HepG2 (cell line): Measurements from ENCODE around the gene KRTAP10-10. TPM values are rescaled to one million over a fixed set of nuclear protein-coding genes. Genes with fewer than 3 reads are reported as not detected.

Experiments
- ATAC-seq: fragments of 200-7000 bp; cut with Tn5 transposase; 3 replicates; pipeline ENCODE4 v1.9.1; 2020; ENCODE audit warnings: mild to moderate bottlenecking, moderate library complexity
- BruUV-seq: library from RNA; stranded (reverse); fragments of 400-500 nt; replicated peaks from 2 replicates; lab custom pipeline; 2021; lab: Mats Ljungman, UMichigan
- CTCF ChIA-PET: fragments of 300-600 bp; formaldehyde crosslinking; extraction: SDS; loops from one replicate; lab custom pipeline; 2021; ENCODE audit warnings: low total read pairs, inconsistent platforms, low intra/inter-chr PET ratio; lab: Yijun Ruan, JAX
- POLR2A ChIA-PET: fragments of 350-600 bp; sonication (Branson Sonifier 250); formaldehyde crosslinking; loops from one replicate; lab custom pipeline; 2020; ENCODE audit warnings: antibody characterized with exemption, inconsistent platforms; lab: Yijun Ruan, JAX
- DNase-seq: peaks from one replicate; pipeline ENCODE4 v3.0.0-alpha.2; 2015; ENCODE audit warnings: low spot score
- FAIRE-seq: peaks from 3 replicates; lab custom pipeline; 2011; peaks lifted over from hg19 to GRCh38; lab: Jason Lieb, UNC
- H2AFZ ChIP-seq: one replicate; pipeline ENCODE4 v1.6.1; 2011; ENCODE audit warnings: low read length, inconsistent platforms
- H3K27ac ChIP-seq: fragments of 300-600 bp; 3 replicates; pipeline ENCODE4 v1.8.0; 2011; ENCODE audit warnings: mixed run types, mild to moderate bottlenecking, mixed read lengths, low read length, inconsistent platforms; ENCODE audit not compliant: insufficient read depth; ENCODE audit errors: extremely low read length
- H3K27me3 ChIP-seq, 2 experiments: fragments of 200-600 bp in 1 of 2; 2 replicates in 1 of 2; 3 replicates in 1 of 2; pipeline versions ENCODE4 v1.6.0 to v1.8.0; 2011; ENCODE audit warnings: low read length in 2 of 2, mild to moderate bottlenecking in 2 of 2, moderate library complexity in 2 of 2, inconsistent platforms in 1 of 2; ENCODE audit not compliant: insufficient read depth in 2 of 2, control insufficient read depth in 1 of 2
- H3K36me3 ChIP-seq, 2 experiments: fragments of 200-600 bp in 1 of 2; replicated peaks in 1 of 2; 2 replicates in 1 of 2; 3 replicates in 1 of 2; pipeline versions ENCODE4 v1.5.1 to v1.8.0; 2011; ENCODE audit warnings: low read length in 2 of 2, inconsistent platforms in 1 of 2; ENCODE audit not compliant: insufficient read depth in 2 of 2, control insufficient read depth in 1 of 2
- H3K4me1 ChIP-seq: 2 replicates; pipeline ENCODE4 v1.5.1; 2012; ENCODE audit warnings: low read length, inconsistent platforms; ENCODE audit not compliant: insufficient read depth
- H3K4me2 ChIP-seq: 2 replicates; pipeline ENCODE4 v1.6.0; 2011; ENCODE audit warnings: low read depth, low read length, inconsistent platforms
- H3K4me3 ChIP-seq, 3 experiments: fragments of 200-600 bp in 1 of 3; sonication (generic), shearing (Covaris generic) in 1 of 3; replicated peaks in 1 of 3; 2 replicates each; pipeline ENCODE4 v1.5.1; 2011 to 2016; ENCODE audit warnings: low read length in 3 of 3, inconsistent platforms in 2 of 3, low read depth in 2 of 3, mild to moderate bottlenecking in 2 of 3, control low read depth in 1 of 3, mixed read lengths in 1 of 3; ENCODE audit not compliant: insufficient read depth in 1 of 3
- H3K79me2 ChIP-seq: one replicate; pipeline ENCODE4 v1.6.1; 2011; ENCODE audit warnings: low read length, inconsistent platforms; ENCODE audit not compliant: insufficient read depth
- H3K9ac ChIP-seq: 2 replicates; pipeline ENCODE4 v1.6.0; 2011; ENCODE audit warnings: mild to moderate bottlenecking, low read depth, low read length, inconsistent platforms; ENCODE audit not compliant: insufficient read depth
- H3K9me3 ChIP-seq: 2 replicates; pipeline ENCODE4 v1.5.1; 2012; ENCODE audit warnings: mild to moderate bottlenecking, low read length
- H4K20me1 ChIP-seq: 2 replicates; pipeline ENCODE4 v1.6.0; 2011; ENCODE audit warnings: inconsistent platforms, mild to moderate bottlenecking, low read length, moderate library complexity; ENCODE audit not compliant: insufficient read depth
- DZIP1 ChIP-seq: sonication (generic); formaldehyde crosslinking; IDR thresholded peaks from 2 replicates; pipeline ENCODE4 v1.5.0; 2020; ENCODE audit warnings: mild to moderate bottlenecking, missing genetic modification reagents
- FOXO1 ChIP-seq: sonication (generic); formaldehyde crosslinking; IDR thresholded peaks from 2 replicates; pipeline ENCODE4 v1.4.0; 2020; ENCODE audit warnings: missing genetic modification reagents
- GABPA ChIP-seq, 2 experiments: IDR thresholded peaks; 2 replicates each; pipeline ENCODE4 v1.6.1; 2011 to 2016; ENCODE audit warnings: low read depth in 2 of 2, low read length in 1 of 2, missing biosample characterization in 1 of 2, missing genetic modification characterization in 1 of 2
- RARA ChIP-seq: IDR thresholded peaks from 2 replicates; pipeline ENCODE4 v1.6.1; 2016; ENCODE audit warnings: missing genetic modification reagents, missing compliant biosample characterization
- RFX3 ChIP-seq: IDR thresholded peaks from 2 replicates; pipeline ENCODE4 v1.6.1; 2016; ENCODE audit warnings: missing biosample characterization, missing genetic modification reagents
- SRSF9 ChIP-seq: fragments of 200-400 bp; formaldehyde crosslinking; IDR thresholded peaks from 2 replicates; pipeline ENCODE4 v1.6.1; 2018; ENCODE audit warnings: borderline replicate concordance, mild to moderate bottlenecking, low read depth, low read length; ENCODE audit not compliant: insufficient read depth, poor library complexity, severe bottlenecking
- ZHX1 ChIP-seq: sonication (generic); formaldehyde crosslinking; IDR thresholded peaks from 2 replicates; pipeline ENCODE4 v1.8.1; 2022; ENCODE audit warnings: low read depth, mild to moderate bottlenecking, missing genetic modification reagents
- ZNF781 ChIP-seq: sonication (generic); formaldehyde crosslinking; IDR thresholded peaks from 2 replicates; pipeline ENCODE4 v1.5.1; 2020; ENCODE audit warnings: borderline replicate concordance, mild to moderate bottlenecking, missing genetic modification reagents; ENCODE audit errors: not compliant biosample characterization
- WGBS: methylation state at CpG from one replicate; pipeline ENCODE4 v1.1.6; 2017; ENCODE audit warnings: low lambda C conversion rate; 5-methylcytosine and 5-hydroxymethylcytosine counted together
- in situ Hi-C: cut with HindIII; loops from 2 replicates; pipeline ENCODE4 v1.10.0; 2017; ENCODE audit warnings: low pct_unique_long_range_greater_than_20kb; ENCODE audit not compliant: extremely low pct_ligation_motif_present
- intact Hi-C: fragments of 100-400 bp; cut with micrococcal nuclease; formaldehyde crosslinking; loops from one replicate; pipeline ENCODE4 v1.10.0; 2022; ENCODE audit not compliant: unreplicated experiment
- polyA plus RNA-seq, 8 experiments: library from polyadenylated mRNA; depleted of rRNA in 3 of 8; stranded (reverse) in 7 of 8; unstranded in 1 of 8; fragments of >200 nt; fragmentation: Illumina TruSeq in 4 of 8; extraction: Trizol in 4 of 8; gene quantifications; 2 replicates each; pipeline versions ENCODE4 v1.2.1 to v1.2.3, GENCODE V29; 2011 to 2016; ENCODE audit warnings: low read depth in 4 of 8, missing spikeins in 1 of 8, mixed read lengths in 1 of 8; ENCODE audit not compliant: insufficient read depth in 1 of 8
- total RNA-seq, 5 experiments: library from RNA; depleted of rRNA; stranded (reverse); fragments of >200 nt; fragmentation: Illumina TruSeq; extraction: Trizol; gene quantifications; 2 replicates each; pipeline ENCODE4 v1.2.3, GENCODE V29; 2016; ENCODE audit warnings: low read depth in 1 of 5

The KRTAP10-10 gene
- total and polyA plus RNA-seq, 2 of the 13 experiments (the other 11 are each of a cell fraction or from before 2014, with no cell fraction given) = not detected

- TF ChIP-seq ZNF781 (CRISPR knock-in tag) (no peak), DZIP1 (CRISPR knock-in tag) (no peak), ZHX1 (CRISPR knock-in tag) (no peak), SRSF9 (no peak), FOXO1 (no peak)
These were observed 18.7 kb upstream of the KRTAP10-10 start (continued) for GRCh38 chr21:44618504-44618903.

GRCh38 chr21:44618909-44619308 is 18.2 kb upstream of the KRTAP10-10 start:
- H3K4me2 ChIP-seq = no peak overlapping the region
- 0 out of 2 replicates have a peak, but pooled peaks have one; percentile 7 for TF ChIP-seq RARA (CRISPR knock-in tag)
- TF ChIP-seq GABPA (IDR thresholded peaks at IDR 0.05; ENCODE audit: low read depth, low read length) = no peak
- TF ChIP-seq GABPA (CRISPR knock-in tag; IDR thresholded peaks at IDR 0.05; ENCODE audit: low read depth) = peak; percentile 34; the same call in 1 of the 2 replicates
- no peak for TF ChIP-seq RFX3 (CRISPR knock-in tag)
- ChIA-PET POLR2A (no interaction called here), CTCF (no interaction called here)
- H3K36me3 ChIP-seq = no peaks in the 10 kb centered on the region
- in situ Hi-C loops = no loop called here
- peaks cover 12% of the 10 kb centered on the region for H3K9me3 ChIP-seq
- H3K79me2 ChIP-seq = no peaks in the 10 kb centered on the region
- H2AFZ ChIP-seq = no peak overlapping the region
- H3K4me1 ChIP-seq = no peaks in the 10 kb centered on the region
- H4K20me1 ChIP-seq = no peaks in the 10 kb centered on the region
- WGBS = 52% methylated on average over 3 of the region's 3 CpGs
- no peak overlapping the region for H3K27ac ChIP-seq
- no peak for ATAC-seq
- intact Hi-C loops = loop anchor here (2.0 kb wide), 1 partner anchor 174 kb away; no protein-coding TSS in a partner anchor
- no peak overlapping the region for H3K4me3 ChIP-seq
- no TSS peak for BruUV-seq
- no peak for FAIRE-seq
- H3K9ac ChIP-seq = no peak overlapping the region
- DNase-seq = no peak
- peaks cover 1 to 28% of the 10 kb centered on the region in 2 experiments; a peak in 3 of 5 replicates for H3K27me3 ChIP-seq
